Umbilical cord (tissue), 2 donors: Measurements from ENCODE around the gene SYCE1L. TPM values are rescaled to one million over a fixed set of nuclear protein-coding genes. Genes with fewer than 3 reads are reported as not detected.
"Not testable (repeated sequence)": the region's sequence is repeated elsewhere in the genome, so short reads cannot be mapped to it uniquely, and the experiment has no call there.

Experiments used
- DNase-seq: peaks from one replicate; pipeline ENCODE4 v3.0.0-alpha.2; 2015; ENCODE audit warnings: low spot score
- total RNA-seq: library from RNA; depleted of rRNA; stranded (reverse); fragments of >200 nt; gene quantifications from one replicate; pipeline ENCODE4 v1.2.3, GENCODE V29; 2014; ENCODE audit warnings: low replicate concordance; ENCODE audit not compliant: insufficient read depth

The SYCE1L gene, protein sequence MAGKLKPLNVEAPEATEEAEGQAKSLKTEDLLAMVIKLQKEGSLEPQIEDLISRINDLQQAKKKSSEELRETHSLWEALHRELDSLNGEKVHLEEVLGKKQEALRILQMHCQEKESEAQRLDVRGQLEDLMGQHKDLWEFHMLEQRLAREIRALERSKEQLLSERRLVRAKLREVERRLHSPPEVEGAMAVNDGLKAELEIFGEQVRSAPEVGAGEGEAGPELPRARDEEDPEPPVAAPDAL
- not detected for total RNA-seq

- DNase-seq: no peak
Observed at GRCh38 chr16:77199211-77199610, at the start of gene SYCE1L. TSS of gene SYCE1L (plus strand) at chr16:77199408. CDS start at chr16:77199452, 44 bp downstream.

DNA sequence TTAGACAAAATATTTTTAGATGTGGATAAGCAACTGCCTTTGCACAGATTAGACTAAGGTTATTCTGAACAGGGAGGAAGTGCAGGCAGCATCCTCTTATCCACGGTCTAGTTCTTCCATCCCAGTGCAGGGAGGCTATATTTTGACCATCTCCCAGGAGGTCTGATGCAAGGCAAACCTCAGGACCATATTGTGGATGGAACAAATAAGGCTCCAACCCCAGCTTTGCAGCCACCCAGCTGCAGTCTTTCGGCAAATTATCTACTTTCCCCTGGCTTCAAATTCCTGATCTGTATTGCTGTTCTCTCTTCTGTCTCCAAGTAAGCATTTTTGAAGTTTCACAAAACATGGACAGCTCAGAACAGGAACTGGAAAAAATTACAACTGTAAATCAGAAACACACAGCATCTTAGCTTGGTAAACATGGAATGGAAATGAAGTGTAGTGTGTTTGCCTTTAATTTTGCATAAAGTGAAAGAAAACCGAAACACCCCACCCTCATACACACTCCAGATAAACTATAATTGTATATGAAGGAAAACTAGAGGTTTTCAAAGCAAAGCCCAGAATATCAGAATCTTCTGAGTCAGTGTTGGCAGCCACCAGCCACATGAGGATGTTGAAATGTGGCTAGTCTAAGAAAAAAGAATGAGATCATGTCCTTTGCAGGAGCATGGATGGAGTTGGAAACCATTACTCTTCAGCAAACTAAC is 41.7 kb upstream of the SYCE1L start:
- peak; percentile 41 for DNase-seq

DNA sequence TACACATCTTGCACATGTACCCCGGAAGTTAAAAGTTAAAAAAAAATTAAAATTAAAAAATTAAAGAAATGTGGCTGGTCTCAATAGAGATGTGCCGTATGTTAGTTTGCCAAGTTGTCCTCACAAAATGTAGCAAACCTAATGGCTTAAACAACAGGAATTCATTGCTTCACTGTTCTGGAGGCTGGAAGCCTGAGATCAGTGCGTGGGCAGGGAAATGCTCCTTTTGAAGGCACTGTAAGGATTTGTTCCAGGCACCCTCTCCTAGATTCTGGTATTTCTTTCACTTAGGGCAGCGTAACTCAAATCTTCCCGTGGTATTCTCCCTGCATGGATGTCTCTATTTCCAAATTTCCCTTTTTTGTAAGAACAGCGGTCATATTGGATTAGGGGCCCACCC is 40.9 kb upstream of the SYCE1L start:
- peak; percentile 59 for DNase-seq

DNA sequence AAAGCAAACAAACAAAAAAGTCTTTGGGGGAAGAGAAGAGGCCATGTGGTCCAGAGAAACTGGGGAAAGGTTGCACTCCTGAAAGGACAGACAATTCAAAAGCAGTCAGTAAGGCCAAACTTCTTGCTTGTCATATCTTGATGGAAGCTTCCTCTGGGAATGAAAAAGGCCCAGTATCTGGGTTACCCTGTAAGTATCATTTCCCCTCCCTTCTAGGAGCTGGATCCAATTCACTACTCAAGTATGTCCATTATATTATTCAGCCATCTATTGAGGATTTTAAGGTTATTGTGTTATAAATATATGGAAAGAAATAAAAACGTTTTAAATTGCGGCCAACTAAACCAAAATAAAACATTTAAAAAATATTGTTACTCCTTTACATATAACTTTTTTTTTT is 34.2 kb upstream of the SYCE1L start:
- DNase-seq: no peak

DNA sequence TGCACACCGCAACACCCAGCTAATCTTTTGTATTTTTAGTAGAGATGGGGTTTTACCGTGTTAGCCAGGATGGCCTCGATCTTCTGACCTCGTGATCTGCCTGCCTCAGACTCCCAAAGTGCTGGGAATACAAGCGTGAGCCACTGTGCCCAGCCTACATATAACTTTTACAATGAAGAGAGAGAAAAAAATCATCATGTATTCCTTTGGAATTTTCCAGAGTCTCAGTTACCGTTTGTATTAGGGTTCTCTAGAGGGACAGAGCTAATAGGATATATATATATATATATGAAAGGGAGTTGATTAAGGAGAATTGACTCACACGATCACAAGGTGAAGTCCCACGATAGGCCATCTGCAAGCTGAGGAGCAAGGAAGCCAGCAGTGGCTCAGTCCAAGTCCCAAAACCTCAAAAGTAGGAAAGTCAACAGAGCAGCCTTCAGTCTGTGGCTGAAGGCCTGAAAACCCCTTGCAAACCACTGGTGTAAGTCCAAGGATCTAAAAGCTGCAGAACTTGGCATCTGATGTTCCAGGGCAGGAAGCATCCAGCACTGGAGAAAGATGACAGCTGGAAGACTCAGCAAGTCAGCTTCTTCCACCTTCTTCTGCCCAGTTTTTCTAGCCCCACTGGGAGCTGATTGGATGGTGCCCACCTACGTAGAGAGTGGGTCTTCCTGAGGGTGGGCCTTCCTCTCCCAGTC is 33.5 kb upstream of the SYCE1L start:
- DNase-seq: not testable (repeated sequence)

DNA sequence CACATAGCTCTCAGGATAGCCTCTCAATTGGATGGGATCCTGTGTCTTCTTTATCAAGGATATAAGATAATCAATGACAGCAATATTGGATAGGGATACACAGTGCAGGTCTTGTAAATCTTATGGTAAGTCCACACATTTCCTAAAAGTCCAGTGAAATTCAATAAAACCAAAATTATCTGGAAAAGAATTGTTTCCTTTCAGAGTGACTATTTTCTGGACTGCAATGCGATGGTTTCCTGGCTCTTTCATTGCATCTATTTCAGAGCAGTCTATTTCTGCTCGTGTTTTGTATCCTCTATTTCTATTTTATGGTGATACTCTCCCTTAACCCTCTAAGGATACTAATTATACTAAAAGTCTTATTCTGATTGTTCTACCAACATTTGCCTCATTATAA is 32.5 kb upstream of the SYCE1L start:
- no peak for DNase-seq

DNA sequence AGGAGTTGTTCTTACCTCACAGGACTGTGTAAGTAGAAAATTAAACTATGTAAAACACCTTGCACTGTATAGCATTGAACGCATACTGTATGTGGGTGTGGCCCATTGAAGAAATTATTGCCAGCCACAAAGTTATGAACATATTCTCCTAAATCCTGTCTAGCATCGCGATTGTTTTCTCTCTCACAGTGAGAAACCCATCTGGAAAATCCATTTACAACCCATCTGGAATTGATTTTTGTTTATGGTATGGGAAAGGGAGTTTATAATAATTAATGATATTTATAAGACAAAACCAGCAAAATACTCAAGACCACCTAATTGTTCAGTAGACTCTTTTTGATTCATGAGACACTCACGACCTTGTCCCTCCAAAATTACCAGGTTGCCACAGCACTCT is 30.3 kb upstream of the SYCE1L start:
- no peak for DNase-seq

- peak; percentile 60 for DNase-seq
Observed at GRCh38 chr16:77169650-77170236, 29.5 kb upstream of the SYCE1L start.

- no peak for DNase-seq
Observed at GRCh38 chr16:77170805-77171204, 28.4 kb upstream of the SYCE1L start.

DNA sequence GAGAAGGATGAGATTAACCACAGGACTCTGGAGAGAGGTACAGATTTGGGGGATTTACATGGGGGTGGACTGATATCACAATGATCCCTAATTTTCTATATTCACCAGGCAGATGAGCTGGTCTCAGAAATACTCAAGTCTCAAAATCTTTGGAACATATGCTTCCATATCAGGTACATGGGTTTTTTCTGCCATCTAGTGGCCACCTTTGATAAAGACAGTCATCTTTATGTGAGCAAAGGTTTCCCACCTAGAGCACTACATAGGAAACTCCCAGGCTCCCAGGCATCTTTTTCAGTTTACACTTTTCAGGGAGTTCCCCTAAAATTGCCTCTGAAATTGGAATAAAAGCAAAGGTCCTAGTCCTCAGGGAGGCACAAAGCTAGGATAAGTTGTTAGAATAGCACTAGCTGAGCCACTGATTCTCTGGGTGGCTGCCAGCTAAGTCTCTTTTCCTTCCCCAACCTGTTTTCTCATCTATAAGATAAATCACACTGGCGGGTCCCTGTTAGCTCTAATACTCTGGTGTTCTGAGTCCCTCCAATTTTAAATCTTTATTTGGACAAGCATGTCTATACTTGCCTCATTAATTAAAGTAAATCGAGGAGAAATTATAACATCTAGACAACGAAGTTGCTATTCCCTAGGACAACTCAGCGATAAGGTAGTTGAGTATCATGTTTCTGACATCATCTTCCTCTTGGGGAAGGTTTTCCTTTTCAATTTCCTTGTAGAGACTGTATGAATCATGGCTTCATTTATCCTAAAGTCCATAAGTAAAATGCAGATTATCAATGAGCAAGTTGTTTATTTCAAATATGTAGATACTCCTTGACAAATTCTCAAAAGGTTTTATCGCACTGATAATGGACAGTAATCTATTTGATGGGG is 27.2 kb upstream of the SYCE1L start:
- DNase-seq: peak; percentile 78

GRCh38 chr16:77172951-77173350 is 26.3 kb upstream of the SYCE1L start:
- DNase-seq: no peak

GRCh38 chr16:77183137-77183536 is 16.1 kb upstream of the SYCE1L start:
- no peak for DNase-seq

- not testable (repeated sequence) for DNase-seq
Observed at GRCh38 chr16:77186298-77186697, 12.9 kb upstream of the SYCE1L start.

GRCh38 chr16:77190190-77190477 is 9.1 kb upstream of the SYCE1L start:
- DNase-seq: no peak

DNA sequence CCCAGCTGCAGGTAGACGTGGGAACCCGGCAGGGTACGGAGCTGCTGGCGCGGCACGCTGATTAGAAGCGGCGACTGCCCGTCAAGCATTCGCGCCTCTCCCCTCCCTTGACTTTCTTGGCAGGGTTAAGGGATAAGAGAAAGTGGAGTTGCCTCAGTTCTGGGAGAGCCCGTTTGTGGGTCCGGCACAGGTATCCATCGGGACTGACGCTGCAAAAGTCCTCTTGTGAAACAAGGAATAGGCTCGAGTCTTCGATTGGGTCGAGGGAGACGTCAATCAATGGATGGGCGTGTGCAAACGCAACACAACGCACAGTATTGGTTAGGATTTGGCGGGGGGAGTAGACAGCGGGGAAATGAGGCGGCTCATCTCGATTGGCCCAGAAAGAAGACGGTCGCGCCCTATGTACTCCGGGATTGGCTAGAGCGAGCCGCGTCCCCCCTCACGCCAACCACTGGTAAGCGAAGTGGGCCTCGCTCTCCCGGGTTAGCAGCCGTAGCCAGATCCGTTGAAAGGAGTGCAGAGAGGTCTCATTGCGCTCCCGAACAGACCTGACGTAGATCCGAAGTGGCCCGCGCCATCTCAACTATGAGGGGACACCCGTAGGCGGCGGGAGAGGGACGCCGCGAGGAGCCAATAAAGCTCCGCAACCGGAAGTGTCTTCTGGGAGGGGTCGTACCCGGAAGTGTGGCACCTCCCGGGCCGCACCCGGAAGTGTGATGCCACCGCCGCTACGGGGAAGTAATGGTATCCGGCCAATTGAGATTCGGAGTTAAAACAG is 8.5 kb upstream of the SYCE1L start, which contains the start of gene MON1B:
TSS of gene MON1B (plus strand) at position 713 of the 781 bp plus-strand sequence. CDS start 296 bp downstream, outside the sequence.
- peak; percentile 100 for DNase-seq

GRCh38 chr16:77191259-77191969 is 7.8 kb upstream of the SYCE1L start:
- DNase-seq: no peak

DNA sequence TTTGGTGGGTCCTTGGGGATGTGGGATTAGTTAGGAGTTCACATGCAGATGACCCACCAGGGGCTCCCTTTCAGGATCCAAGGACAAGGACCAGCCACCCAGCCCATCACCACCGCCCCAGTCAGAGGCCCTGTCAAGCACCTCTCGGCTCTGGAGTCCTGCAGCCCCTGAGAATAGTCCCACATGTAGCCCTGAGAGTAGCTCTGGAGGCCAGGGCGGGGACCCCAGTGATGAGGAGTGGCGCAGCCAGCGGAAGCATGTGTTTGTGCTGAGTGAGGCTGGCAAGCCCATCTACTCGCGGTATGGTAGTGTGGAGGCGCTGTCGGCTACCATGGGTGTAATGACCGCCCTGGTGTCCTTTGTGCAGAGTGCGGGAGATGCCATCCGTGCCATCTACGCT is 5.8 kb upstream of the SYCE1L start:
- DNase-seq: no peak

GRCh38 chr16:77194295-77195231 is 4.6 kb upstream of the SYCE1L start:
- no peak for DNase-seq

DNA sequence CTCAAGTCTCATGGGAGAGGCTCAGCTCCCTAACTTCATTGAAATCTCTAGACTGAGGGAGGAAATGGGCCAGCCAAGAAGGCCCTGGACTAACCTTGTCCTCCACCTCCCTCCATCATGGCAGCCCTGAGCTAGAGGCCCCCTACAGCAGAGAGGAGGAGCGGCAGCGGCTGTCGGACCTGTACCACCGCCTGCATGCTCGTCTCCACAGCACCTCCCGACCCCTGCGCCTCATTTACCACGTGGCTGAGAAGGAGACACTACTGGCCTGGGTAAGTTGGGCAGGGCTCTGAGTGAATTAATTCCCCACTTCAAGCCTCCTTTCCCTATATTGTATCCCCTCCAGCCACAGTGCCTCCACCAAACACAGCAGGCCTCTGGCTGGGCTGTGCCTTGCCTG is 3.8 kb upstream of the SYCE1L start:
- DNase-seq: no peak
